H7 (cell line): ENCODE results near the gene ZCCHC8. TPM values are rescaled to one million over a fixed set of nuclear protein-coding genes. Genes with fewer than 3 reads are reported as not detected.

Experiments used
- DNase-seq: peaks from one replicate; pipeline ENCODE4 v3.0.0; 2012
- H3K27me3 ChIP-seq: 2 replicates; pipeline ENCODE4 v1.6.0; 2011; ENCODE audit warnings: mild to moderate bottlenecking, low read length; ENCODE audit not compliant: control insufficient read depth, insufficient read depth
- H3K36me3 ChIP-seq: replicated peaks from 2 replicates; pipeline ENCODE4 v1.5.1; 2011; ENCODE audit warnings: low read length; ENCODE audit not compliant: control insufficient read depth, insufficient read depth
- H3K4me3 ChIP-seq: 2 replicates; pipeline ENCODE4 v1.5.1; 2011; ENCODE audit warnings: low read depth, mild to moderate bottlenecking, control low read depth, low read length, moderate library complexity; ENCODE audit not compliant: insufficient read depth
- total RNA-seq: library from RNA; depleted of rRNA; stranded (reverse); fragments of >200 nt; shearing (Covaris generic); gene quantifications from 2 replicates; pipeline ENCODE4 v1.2.3, GENCODE V29; 2014; rRNA removed

The ZCCHC8 gene
- 28.0 and 30.5 TPM in 2 replicates for total RNA-seq

DNA sequence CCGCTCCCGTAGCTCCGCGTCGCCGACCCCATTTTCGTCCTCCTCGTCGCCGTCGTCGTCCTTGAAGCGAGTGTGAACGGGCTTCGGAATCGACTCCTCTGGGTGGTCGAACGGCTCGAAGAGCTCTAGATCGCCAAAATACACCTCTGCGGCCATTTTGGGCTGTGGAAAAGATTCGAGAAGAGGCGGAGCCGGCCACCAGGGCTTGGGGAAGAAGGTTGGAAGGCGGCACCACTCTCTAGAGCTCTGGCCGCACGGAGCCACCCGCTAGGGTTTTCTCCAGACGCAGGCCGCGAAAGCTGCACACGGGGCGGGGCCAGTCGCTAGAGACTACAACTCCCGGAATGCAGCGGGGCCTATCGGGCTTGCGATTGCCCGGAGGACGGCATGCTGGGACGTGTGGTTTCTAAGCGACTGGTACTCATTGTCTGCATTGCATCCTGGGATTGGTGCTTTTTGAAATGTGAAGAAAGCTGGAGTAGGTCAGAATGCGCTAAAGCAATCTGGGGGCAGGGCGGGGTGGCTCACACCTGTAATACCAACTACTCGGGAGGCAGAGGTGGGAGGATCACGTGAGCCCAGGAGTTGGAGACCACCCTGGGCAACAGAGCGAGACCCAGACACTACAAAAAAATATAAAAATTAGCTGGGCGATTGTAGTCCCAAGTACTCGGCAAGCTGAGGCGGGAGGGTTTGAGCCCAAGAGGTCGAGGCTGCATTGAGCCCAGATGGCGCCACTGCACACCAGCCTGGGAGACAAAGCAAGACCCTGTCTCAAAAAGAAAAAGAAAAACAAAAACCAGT lies at the start of gene ZCCHC8:
ZCCHC8 (minus strand) TSS at position 248 of the 804 bp plus-strand sequence; CDS start at position 156, 92 bp downstream.
- peak; percentile 91 for DNase-seq
- peaks cover 9% of the 10 kb centered on the region for H3K36me3 ChIP-seq

DNA sequence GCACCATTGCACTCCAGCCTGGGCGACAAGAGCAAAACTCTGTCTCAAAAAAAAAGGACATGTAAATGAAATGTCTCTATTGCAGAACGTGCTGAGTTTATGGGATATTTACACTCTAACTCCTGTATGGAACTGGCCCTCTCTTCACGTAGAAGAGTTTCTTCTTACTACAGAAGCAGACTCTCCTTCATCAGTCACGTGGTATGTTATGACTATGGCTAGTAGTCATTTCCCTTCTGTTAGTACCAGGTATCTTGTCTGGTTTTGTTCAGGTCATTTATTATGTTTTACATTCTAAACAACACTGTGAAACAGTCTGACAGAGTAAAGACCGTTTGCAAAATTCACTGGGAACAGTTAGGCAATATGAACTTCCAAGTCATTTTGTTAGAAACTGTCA lies 46.6 kb upstream of the ZCCHC8 start:
- Histone ChIP-seq H3K27me3 (no peaks in the 10 kb centered on the region), H3K36me3 (peaks cover 21% of the 10 kb centered on the region), H3K4me3 (no peak overlapping the region)
- no peak for DNase-seq

More for the DNA sequence above, at the start of gene ZCCHC8:
- H3K4me3 ChIP-seq = peak within 1 kb of the TSS; percentile 90
- no peaks in the 10 kb centered on the region for H3K27me3 ChIP-seq

DNA sequence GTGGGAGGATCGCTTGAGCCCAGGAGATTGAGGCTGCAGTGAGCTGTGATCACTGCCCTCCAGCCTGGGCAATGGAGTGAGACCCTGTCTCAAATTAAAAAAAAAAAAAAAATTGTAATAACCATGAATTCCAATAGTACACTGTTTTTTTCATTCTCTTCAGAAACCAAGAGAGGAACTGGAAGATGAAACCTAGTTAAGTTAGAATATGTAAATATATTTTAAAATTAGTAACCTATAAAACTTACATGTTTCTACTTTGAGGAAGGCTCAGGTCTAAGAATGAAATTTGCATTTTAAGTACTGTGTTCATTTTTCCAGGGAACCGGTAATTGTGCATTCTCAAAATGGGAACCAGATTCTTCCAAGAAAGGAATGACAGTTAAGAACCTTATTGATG lies 45.1 kb upstream of the ZCCHC8 start:
- no peaks in the 10 kb centered on the region for H3K27me3 ChIP-seq
- no peak for DNase-seq
- peaks cover 17% of the 10 kb centered on the region for H3K36me3 ChIP-seq
- H3K4me3 ChIP-seq = no peak overlapping the region

DNA sequence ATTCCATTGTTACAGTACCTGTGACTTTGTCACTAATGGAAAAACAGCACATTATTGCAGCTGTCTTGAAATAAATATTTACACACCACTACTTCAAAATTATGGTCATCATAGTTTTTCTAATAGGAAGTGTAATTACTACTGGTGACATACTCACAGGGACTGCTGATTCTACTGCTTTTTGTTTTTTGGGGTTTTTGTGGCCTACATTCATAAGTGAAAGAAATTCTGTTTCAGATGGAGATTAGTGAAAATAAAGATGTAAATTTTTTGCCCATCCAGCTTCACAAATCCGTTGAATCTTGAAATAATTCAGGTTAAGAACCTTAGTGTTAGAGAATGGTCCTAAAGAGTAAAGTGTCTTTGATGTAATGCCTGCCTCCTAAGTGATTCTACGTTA lies 43.8 kb upstream of the ZCCHC8 start:
- no peak overlapping the region for H3K4me3 ChIP-seq
- peaks cover 12% of the 10 kb centered on the region for H3K36me3 ChIP-seq
- H3K27me3 ChIP-seq = no peaks in the 10 kb centered on the region
- DNase-seq = no peak

DNA sequence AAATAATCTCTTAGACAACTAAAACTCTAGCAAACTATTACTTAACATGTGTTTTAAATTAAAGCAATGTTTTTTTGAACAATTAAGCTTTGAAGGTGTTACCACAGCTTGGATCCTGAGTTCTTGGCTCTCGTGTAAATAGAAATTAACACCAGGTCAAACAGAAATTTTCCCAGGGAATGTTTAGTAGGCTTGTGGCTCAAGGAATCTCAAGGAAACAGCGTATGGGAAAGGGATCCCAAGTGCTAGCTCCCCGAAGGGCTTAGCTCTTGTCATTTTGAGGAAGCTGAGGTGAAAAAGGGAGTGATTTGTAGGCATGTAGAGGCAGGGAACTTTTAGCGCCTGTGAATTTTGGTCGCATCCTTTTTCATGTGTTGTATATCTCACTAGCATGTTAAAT lies 37.8 kb upstream of the ZCCHC8 start:
- no peak for DNase-seq
- peaks cover 20% of the 10 kb centered on the region for H3K36me3 ChIP-seq

DNA sequence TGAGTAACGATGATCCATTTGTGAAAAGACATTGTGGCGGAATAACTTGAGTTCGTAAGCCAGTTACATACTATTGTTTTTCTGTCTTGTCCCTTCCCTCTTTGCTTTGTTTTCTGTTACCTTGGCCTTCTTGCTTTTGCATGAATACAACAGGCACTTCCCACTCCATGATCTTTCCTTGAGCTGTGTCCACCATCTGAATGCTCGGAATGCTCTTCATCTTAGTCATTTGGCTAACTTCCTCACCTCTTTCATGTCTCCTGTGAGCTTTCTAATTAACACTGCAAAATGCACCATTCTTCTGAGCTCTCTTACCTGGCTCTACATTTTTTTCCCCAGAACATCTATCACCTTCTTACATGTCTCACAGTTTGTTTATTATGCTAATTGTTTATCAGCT lies 36.3 kb upstream of the ZCCHC8 start:
- Histone ChIP-seq H3K36me3 (peaks cover 18% of the 10 kb centered on the region), H3K27me3 (no peaks in the 10 kb centered on the region)
- no peak for DNase-seq

More for the DNA sequence above, 37.8 kb upstream of the ZCCHC8 start:
- Histone ChIP-seq H3K27me3 (no peaks in the 10 kb centered on the region), H3K4me3 (no peak overlapping the region)

DNA sequence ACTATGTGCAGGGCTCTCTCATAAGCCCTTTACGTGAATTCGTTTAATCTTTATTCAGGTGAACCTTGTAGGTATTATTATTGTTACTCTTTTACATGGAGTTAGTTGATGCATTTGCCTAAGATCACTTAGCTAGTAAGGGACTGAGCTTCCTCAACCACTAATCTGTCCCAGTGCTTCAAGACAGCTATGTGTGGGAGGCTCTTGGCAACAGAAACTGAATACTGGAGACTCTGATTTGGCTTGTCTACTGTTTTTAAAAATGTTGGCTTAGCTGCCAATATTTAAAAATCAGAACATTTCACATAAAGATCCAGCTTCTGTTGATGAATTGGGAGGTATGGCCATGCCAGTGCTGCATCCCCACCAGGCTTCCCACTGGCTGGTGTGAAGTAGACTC lies 33.1 kb upstream of the ZCCHC8 start:
- no peak for DNase-seq
- peaks cover 18% of the 10 kb centered on the region for H3K36me3 ChIP-seq
- H3K27me3 ChIP-seq = no peaks in the 10 kb centered on the region
- H3K4me3 ChIP-seq = no peak overlapping the region

More for the DNA sequence above, 36.3 kb upstream of the ZCCHC8 start:
- no peak overlapping the region for H3K4me3 ChIP-seq

DNA sequence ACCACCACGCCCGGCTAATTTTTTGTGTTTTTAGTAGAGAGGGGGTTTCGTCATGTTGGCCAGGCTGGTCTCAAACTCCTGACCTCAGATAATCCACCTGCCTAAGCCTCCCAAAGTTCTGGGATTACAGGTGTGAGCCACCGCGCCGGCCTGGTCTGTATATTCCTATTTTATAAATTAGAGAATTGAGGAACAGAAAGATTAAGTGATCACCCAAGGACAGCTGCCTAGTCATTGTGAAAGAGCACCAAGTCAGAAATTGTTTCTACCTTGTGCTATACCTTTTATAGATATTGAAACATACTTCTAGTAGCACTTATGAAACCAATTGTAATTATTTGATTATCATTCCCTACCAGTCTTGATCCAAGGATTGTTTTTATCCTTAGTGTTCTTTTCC lies 28.3 kb upstream of the ZCCHC8 start:
- H3K27me3 ChIP-seq = no peaks in the 10 kb centered on the region
- H3K4me3 ChIP-seq = no peak overlapping the region
- H3K36me3 ChIP-seq = peaks cover 10% of the 10 kb centered on the region
- DNase-seq = no peak

DNA sequence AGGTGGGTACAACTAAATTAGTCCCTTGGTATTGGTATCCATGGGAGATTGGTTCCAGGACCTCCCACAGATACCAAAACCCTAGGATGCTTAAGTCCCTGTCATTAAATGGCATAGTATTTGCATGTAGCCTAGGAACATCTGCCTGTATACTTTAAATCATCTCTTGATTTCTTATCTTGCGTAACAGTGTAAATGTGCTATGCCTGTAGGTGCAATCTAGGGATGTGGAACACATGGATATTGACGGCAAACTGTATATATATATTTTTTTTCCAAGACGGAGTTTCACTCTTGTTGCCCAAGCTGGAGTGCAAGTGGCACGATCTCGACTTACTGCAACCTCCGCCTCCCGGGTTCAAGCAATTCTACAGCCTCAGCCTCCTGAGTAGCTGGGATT lies 27.9 kb upstream of the ZCCHC8 start:
- no peak for DNase-seq
- Histone ChIP-seq H3K27me3 (no peaks in the 10 kb centered on the region), H3K4me3 (no peak overlapping the region), H3K36me3 (peaks cover 8% of the 10 kb centered on the region)

DNA sequence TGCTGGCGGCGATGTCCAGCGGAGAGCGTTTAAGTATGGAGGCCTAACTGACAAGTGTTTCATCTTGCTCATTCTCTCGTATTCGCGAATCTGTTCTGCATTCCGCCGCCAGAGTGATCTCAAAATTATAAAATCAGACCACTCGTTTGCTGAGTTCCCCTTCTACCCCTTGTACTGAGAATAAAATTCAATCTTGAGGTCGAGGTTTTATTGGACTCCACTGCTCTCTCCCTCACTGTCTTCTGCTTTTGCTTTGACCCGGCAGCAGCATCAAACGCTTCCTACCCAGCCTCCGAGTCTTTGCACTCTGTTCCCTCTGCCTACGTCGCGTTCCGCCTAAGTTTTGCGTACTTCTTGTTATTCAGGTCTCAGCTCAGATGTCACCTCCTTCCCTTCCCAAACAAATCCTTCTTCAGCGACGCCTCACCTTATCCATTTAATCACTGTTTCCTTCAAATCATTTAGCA lies 26.8 kb upstream of the ZCCHC8 start:
- DNase-seq = peak; percentile 19
- peak overlapping the region; percentile 71 for H3K4me3 ChIP-seq
- no peaks in the 10 kb centered on the region for H3K27me3 ChIP-seq
- H3K36me3 ChIP-seq = peaks cover 8% of the 10 kb centered on the region

DNA sequence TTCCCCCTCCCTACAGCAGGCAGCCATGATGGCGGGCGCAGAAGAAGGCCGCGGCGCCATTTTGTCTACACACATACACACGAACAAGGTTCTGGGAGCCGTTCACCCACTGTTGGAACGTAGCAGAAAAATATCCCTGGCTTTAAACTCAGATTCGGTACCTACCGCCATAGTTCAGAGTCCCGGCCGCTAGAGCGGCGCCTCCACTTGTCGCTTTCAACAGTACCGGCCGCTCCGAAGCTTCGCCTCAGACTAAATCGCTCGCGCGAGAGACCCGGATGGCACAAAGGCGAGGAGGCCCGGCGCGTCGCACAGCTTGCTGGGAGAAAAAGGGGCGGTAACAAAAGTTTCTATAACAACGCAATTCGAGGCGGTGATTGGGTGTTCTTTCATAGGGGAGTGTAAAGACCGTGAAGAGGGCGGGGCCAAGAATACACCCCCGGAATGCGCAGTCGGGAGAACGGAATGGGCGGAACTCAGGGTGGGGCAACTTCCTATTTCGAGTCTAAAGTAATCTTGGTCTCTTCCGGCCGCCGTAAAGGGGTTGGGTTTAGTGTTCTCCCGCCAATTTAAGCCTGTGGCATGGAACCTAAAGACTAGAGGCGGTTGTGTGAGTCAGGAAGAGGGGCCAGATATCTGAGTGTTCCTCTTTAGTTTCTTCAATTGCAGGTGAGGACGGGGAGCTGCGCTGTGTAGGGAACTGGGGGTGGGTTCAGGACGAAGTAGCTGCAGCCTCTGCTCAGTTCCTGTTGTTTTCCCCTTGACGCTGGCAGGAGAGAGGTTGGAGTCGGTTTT lies 26.1 kb upstream of the ZCCHC8 start, which contains the start of the genes KNTC1 and RSRC2:
KNTC1 (plus strand) TSS at position 567 of the 795 bp plus-strand sequence. CDS start 2,815 bp downstream, outside the sequence.
RSRC2 (minus strand) TSS at position 254 of the 795 bp plus-strand sequence; CDS start at position 171, 83 bp downstream.
- peak; percentile 93 for DNase-seq
- peaks cover 13% of the 10 kb centered on the region for H3K36me3 ChIP-seq
- H3K27me3 ChIP-seq = no peaks in the 10 kb centered on the region
- H3K4me3 ChIP-seq = peak within 1 kb of the TSS; percentile 95

DNA sequence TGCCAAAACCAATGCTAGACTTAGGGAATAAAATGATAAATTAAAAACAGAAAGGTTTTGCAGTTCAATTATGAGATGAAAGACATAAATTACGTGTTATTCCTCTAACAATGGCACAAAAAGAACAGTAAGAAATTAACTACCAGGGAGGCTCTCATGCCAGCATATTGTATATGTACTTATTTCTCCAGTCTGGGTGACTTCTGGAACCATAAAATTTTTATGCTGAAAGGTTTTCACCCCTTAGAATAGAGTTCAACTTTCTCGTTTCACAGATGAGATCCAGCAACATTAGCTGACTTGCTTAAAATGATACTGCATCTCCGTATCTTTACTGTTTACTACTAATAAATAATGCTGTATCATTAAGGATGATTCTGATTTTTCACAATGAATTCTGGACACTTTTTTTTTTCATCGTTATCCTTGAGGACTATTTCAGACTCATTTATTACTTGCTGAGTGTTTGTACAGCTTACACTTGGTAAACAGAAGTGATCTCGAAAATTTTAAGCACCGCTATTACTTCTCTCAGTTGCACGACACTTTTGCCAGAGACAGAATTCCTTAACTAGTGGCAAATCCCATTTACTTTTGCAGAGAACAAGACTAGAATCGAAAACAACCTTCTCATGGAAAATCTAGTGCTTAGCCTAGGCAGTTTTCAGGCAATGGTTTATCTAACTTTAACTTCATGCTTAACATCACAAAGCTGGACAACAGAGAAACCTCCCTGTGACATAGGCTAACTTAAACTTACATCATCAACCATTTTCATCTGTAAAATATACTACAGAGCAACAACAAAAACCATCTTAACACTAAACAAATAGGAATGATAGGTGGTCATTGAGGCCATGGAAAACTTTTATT lies 23.4 kb upstream of the ZCCHC8 start:
- Histone ChIP-seq H3K27me3 (no peaks in the 10 kb centered on the region), H3K36me3 (peaks cover 33% of the 10 kb centered on the region), H3K4me3 (peak overlapping the region; percentile 26; the same call in 1 of the 2 replicates)
- no peak for DNase-seq

DNA sequence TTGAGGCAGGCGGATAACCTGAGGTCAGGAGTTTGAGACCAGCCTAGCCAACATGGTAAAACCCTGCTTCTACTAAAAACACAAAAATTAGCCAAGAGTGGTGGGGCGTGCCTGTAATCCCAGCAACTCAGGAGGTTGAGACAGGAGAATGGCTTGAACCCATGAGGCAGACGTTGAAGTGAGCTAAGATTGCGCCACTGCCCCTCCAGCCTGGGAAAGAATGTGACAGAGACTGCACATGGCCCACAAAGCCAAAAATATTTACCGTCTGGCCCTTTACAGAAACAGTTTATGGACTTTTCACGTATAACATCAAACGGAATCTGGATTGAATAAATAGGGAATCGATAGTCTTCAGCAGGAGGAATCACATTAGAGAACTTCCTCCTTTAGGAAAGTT lies 22.5 kb upstream of the ZCCHC8 start:
- peaks cover 39% of the 10 kb centered on the region for H3K36me3 ChIP-seq
- no peaks in the 10 kb centered on the region for H3K27me3 ChIP-seq
- DNase-seq = no peak
- H3K4me3 ChIP-seq = no peak overlapping the region

DNA sequence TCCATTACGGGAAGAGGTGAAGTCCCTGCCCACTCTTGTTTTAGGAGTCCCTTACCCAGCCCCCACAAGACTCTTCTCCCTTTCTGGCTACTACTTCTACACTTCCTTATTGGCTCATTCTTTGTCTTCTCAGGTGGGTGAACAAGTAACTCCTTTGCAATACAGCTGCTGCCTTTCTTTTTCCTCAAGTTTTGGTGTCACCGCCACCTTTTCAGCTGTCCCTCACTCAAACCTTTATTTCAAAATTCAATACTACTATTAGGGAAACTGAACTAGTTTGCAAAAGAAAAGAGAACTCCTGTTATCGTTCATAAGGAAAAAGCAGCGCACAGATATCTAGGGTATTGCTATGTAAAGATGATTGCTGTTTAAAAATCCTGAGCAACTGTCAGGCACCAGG lies 19.9 kb upstream of the ZCCHC8 start:
- Histone ChIP-seq H3K4me3 (no peak overlapping the region), H3K36me3 (peaks cover 54% of the 10 kb centered on the region), H3K27me3 (no peaks in the 10 kb centered on the region)
- DNase-seq = no peak
